ENCODE results near the gene CDR2L.
"Not testable (repeated sequence)": the region's sequence is repeated elsewhere in the genome, so short reads cannot be mapped to it uniquely, and the experiment has no call there.

CDR2L gene

GRCh38 chr17:75011401-75012095 is 24.1 kb downstream of the CDR2L start:
- Mint-ChIP-seq H3K4me3 (peak overlapping the region; percentile 90), H3K27ac (ENCODE audit: low read depth) (peak overlapping the region; percentile 85), H3K27me3 (no peaks in the 10 kb centered on the region), H3K9me3 (no peaks in the 10 kb centered on the region), H3K36me3 (ENCODE audit: insufficient read depth) (peaks cover 6% of the 10 kb centered on the region), H3K4me1 (peaks cover 31% of the 10 kb centered on the region)
- ATAC-seq (replicated peaks; ENCODE audit: extremely low read depth, poor library complexity, severe bottlenecking) (no peak), DNase-seq (ENCODE audit: low spot score in 2 of 2) (no peak)

- Mint-ChIP-seq H3K4me1 (peaks cover 31% of the 10 kb centered on the region), H3K4me3 (peak overlapping the region; percentile 90), H3K27me3 (no peaks in the 10 kb centered on the region), H3K9me3 (no peaks in the 10 kb centered on the region), H3K27ac (ENCODE audit: low read depth) (peak overlapping the region; percentile 85), H3K36me3 (ENCODE audit: insufficient read depth) (peaks cover 8% of the 10 kb centered on the region)
- no peak for DNase-seq (ENCODE audit: low spot score in 2 of 2)
- no peak for ATAC-seq (replicated peaks; ENCODE audit: extremely low read depth, poor library complexity, severe bottlenecking)
Measured at GRCh38 chr17:75012096-75012345, 24.6 kb downstream of the CDR2L start.

- DNase-seq (ENCODE audit: low spot score in 2 of 2) (peak; percentile 71 to 73), ATAC-seq (replicated peaks; ENCODE audit: extremely low read depth, poor library complexity, severe bottlenecking) (peak; percentile 92)
- H3K36me3 Mint-ChIP-seq (ENCODE audit: insufficient read depth), result peaks cover 11% of the 10 kb centered on the region
- H3K4me1 Mint-ChIP-seq, result peaks cover 31% of the 10 kb centered on the region
- H3K27ac Mint-ChIP-seq (ENCODE audit: low read depth), result peak within 1 kb of the TSS; percentile 85
- no peaks in the 10 kb centered on the region for H3K9me3 Mint-ChIP-seq
- H3K4me3 Mint-ChIP-seq, result peak within 1 kb of the TSS; percentile 90
- H3K27me3 Mint-ChIP-seq, result no peaks in the 10 kb centered on the region
Measured at GRCh38 chr17:75012346-75013091, 25.1 kb downstream of the CDR2L start, which contains the start of gene MRPL58. Gene MRPL58, plus strand, starts transcription at chr17:75012670. Its CDS starts 17 bp downstream, at chr17:75012687.

DNA sequence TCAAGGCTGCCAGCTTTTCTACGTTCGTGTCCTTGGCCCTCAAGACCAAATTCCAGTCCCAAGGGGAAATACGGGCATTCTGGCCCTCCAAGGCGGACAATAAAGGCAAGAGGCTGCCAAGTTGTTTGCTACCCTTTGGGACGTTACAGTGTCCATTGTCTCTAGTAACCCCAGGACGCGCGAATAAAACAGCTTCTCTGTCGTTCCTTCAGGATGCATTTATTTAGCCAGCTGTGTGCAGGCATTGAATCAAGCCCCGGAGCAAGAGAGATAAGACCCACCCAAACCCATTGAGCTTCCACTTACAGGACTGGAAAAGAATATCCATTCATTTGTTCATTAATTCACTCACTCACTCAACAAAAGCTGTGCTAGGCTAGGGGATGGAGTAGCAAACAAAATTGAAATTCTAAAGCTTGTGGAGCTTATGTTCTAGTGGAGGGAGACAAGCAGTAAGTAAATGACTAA is 25.7 kb downstream of the CDR2L start:
- Mint-ChIP-seq H3K27me3 (no peaks in the 10 kb centered on the region), H3K9me3 (no peaks in the 10 kb centered on the region), H3K27ac (ENCODE audit: low read depth) (peak overlapping the region; percentile 85), H3K36me3 (ENCODE audit: insufficient read depth) (peaks cover 14% of the 10 kb centered on the region), H3K4me1 (peaks cover 31% of the 10 kb centered on the region), H3K4me3 (peak overlapping the region; percentile 90)
- DNase-seq (ENCODE audit: low spot score in 2 of 2) (no peak), ATAC-seq (replicated peaks; ENCODE audit: extremely low read depth, poor library complexity, severe bottlenecking) (no peak)

DNA sequence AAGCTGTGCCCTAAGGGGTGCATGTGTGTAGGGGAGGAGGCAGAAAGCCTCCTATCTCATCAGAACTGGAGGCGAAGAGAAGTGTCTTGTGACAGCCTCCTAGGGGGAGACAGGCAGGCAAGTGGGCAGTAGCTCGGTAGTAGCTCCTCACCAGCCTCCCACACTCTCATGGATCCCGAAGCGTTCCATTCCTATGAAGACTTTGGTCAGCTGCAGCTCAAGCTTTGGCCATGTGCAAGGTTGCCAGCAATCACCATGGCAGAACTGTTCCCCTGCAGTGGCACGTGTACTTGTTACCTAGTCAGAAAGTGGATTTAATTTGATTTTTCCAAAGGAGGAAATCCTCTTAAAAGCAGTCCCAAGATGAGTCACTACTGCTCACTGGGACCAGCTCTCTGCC is 31.7 kb downstream of the CDR2L start:
- Mint-ChIP-seq H3K4me1 (peaks cover 13% of the 10 kb centered on the region), H3K27me3 (no peaks in the 10 kb centered on the region), H3K36me3 (ENCODE audit: insufficient read depth) (peaks cover 37% of the 10 kb centered on the region), H3K9me3 (no peaks in the 10 kb centered on the region), H3K4me3 (no peak overlapping the region), H3K27ac (ENCODE audit: low read depth) (no peak overlapping the region)
- ATAC-seq (replicated peaks; ENCODE audit: extremely low read depth, poor library complexity, severe bottlenecking), result no peak
- no peak for DNase-seq (ENCODE audit: low spot score in 2 of 2)

GRCh38 chr17:75019710-75020109 is 32.3 kb downstream of the CDR2L start:
- no peak overlapping the region for H3K4me3 Mint-ChIP-seq
- no peak for ATAC-seq (replicated peaks; ENCODE audit: extremely low read depth, poor library complexity, severe bottlenecking)
- H3K4me1 Mint-ChIP-seq, result peaks cover 10% of the 10 kb centered on the region
- H3K9me3 Mint-ChIP-seq, result no peaks in the 10 kb centered on the region
- no peak for DNase-seq (ENCODE audit: low spot score in 2 of 2)
- no peak overlapping the region for H3K27ac Mint-ChIP-seq (ENCODE audit: low read depth)
- no peaks in the 10 kb centered on the region for H3K27me3 Mint-ChIP-seq
- peaks cover 34% of the 10 kb centered on the region for H3K36me3 Mint-ChIP-seq (ENCODE audit: insufficient read depth)

- H3K9me3 Mint-ChIP-seq, result no peaks in the 10 kb centered on the region
- no peak overlapping the region for H3K4me3 Mint-ChIP-seq
- H3K27me3 Mint-ChIP-seq, result no peaks in the 10 kb centered on the region
- peaks cover 34% of the 10 kb centered on the region for H3K36me3 Mint-ChIP-seq (ENCODE audit: insufficient read depth)
- DNase-seq (ENCODE audit: low spot score in 2 of 2) (no peak), ATAC-seq (replicated peaks; ENCODE audit: extremely low read depth, poor library complexity, severe bottlenecking) (no peak)
- H3K4me1 Mint-ChIP-seq, result peaks cover 7% of the 10 kb centered on the region
- no peak overlapping the region for H3K27ac Mint-ChIP-seq (ENCODE audit: low read depth)
Measured at GRCh38 chr17:75020331-75021110, 33.1 kb downstream of the CDR2L start.

DNA sequence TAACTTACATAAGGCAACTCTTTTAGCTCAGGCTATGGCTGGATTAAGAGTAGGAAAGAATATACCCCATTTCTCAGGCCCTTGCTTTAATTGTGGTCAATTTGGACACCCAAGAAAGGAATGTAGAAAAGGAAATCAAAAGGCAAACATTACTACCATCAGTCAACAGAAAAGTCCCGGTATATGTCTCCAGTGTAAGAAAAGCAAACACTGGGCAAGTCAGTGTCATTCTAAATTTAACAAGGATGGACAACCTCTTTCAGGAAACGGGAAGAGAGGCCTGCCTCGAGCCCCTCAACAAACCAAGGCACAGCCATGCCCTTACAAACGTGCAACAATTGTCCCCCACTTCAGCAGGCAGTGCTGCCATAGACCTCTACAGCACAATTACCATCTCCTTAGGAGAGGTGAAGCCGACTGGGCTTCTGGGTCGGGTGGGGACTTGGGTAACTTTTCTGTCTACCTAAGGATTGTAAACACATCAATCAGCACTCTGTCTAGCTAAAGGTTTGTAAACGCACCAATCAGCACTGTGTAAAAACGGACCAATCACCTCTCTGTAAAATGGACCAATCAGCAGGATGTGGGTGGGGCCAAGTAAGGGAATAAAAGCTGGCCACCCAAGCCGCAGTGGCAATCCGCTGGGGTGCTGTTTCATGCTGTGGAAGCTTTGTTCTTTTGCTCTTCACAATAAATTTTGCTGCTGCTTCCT is 37.4 kb downstream of the CDR2L start:
- peak; percentile 14 for ATAC-seq (replicated peaks; ENCODE audit: extremely low read depth, poor library complexity, severe bottlenecking)
- peaks cover 18% of the 10 kb centered on the region for H3K36me3 Mint-ChIP-seq (ENCODE audit: insufficient read depth)
- peaks cover 6% of the 10 kb centered on the region for H3K4me1 Mint-ChIP-seq
- H3K27me3 Mint-ChIP-seq, result no peaks in the 10 kb centered on the region
- no peak for DNase-seq (ENCODE audit: low spot score in 2 of 2)
- H3K4me3 Mint-ChIP-seq, result peak overlapping the region; percentile 31
- no peak overlapping the region for H3K27ac Mint-ChIP-seq (ENCODE audit: low read depth)
- no peaks in the 10 kb centered on the region for H3K9me3 Mint-ChIP-seq

GRCh38 chr17:75025398-75025734 is 37.9 kb downstream of the CDR2L start:
- not testable (repeated sequence) for ATAC-seq (replicated peaks; ENCODE audit: extremely low read depth, poor library complexity, severe bottlenecking)
- peak overlapping the region; percentile 31 for H3K4me3 Mint-ChIP-seq

GRCh38 chr17:75026650-75027049 is 39.2 kb downstream of the CDR2L start:
- H3K4me1 Mint-ChIP-seq, result peaks cover 10% of the 10 kb centered on the region
- not testable (repeated sequence) for H3K9me3 Mint-ChIP-seq; H3K36me3 Mint-ChIP-seq (ENCODE audit: insufficient read depth); ATAC-seq (replicated peaks; ENCODE audit: extremely low read depth, poor library complexity, severe bottlenecking); H3K27me3 Mint-ChIP-seq; DNase-seq (ENCODE audit: low spot score in 2 of 2); H3K27ac Mint-ChIP-seq (ENCODE audit: low read depth); H3K4me3 Mint-ChIP-seq

More at GRCh38 chr17:75025398-75025734, 37.9 kb downstream of the CDR2L start:
- H3K4me1 Mint-ChIP-seq; DNase-seq (ENCODE audit: low spot score in 2 of 2); H3K27me3 Mint-ChIP-seq; H3K9me3 Mint-ChIP-seq; H3K27ac Mint-ChIP-seq (ENCODE audit: low read depth): not testable (repeated sequence)
- H3K36me3 Mint-ChIP-seq (ENCODE audit: insufficient read depth), result peaks cover 18% of the 10 kb centered on the region

- Mint-ChIP-seq H3K4me1 (peaks cover 41% of the 10 kb centered on the region), H3K9me3 (no peaks in the 10 kb centered on the region), H3K4me3 (no peak overlapping the region), H3K27ac (ENCODE audit: low read depth) (no peak overlapping the region), H3K36me3 (ENCODE audit: insufficient read depth) (peaks cover 25% of the 10 kb centered on the region), H3K27me3 (no peaks in the 10 kb centered on the region)
- no peak for DNase-seq (ENCODE audit: low spot score in 2 of 2)
- ATAC-seq (replicated peaks; ENCODE audit: extremely low read depth, poor library complexity, severe bottlenecking), result no peak
Measured at GRCh38 chr17:75030161-75030560, 42.7 kb downstream of the CDR2L start.

- peaks cover 50% of the 10 kb centered on the region for H3K4me1 Mint-ChIP-seq
- DNase-seq (ENCODE audit: low spot score in 2 of 2) (peak; percentile 20 to 52), ATAC-seq (replicated peaks; ENCODE audit: extremely low read depth, poor library complexity, severe bottlenecking) (no peak)
- H3K4me3 Mint-ChIP-seq, result peak overlapping the region; percentile 92
- H3K36me3 Mint-ChIP-seq (ENCODE audit: insufficient read depth), result peaks cover 44% of the 10 kb centered on the region
- peak overlapping the region; percentile 100 for H3K27ac Mint-ChIP-seq (ENCODE audit: low read depth)
- H3K9me3 Mint-ChIP-seq, result no peaks in the 10 kb centered on the region
- H3K27me3 Mint-ChIP-seq, result no peaks in the 10 kb centered on the region
Measured at GRCh38 chr17:75031972-75032719, 44.7 kb downstream of the CDR2L start.

Measured in central memory CD8-positive, alpha-beta T cell (primary cell).